Measurements from ENCODE around the gene L3MBTL3.

L3MBTL3 gene

DNA sequence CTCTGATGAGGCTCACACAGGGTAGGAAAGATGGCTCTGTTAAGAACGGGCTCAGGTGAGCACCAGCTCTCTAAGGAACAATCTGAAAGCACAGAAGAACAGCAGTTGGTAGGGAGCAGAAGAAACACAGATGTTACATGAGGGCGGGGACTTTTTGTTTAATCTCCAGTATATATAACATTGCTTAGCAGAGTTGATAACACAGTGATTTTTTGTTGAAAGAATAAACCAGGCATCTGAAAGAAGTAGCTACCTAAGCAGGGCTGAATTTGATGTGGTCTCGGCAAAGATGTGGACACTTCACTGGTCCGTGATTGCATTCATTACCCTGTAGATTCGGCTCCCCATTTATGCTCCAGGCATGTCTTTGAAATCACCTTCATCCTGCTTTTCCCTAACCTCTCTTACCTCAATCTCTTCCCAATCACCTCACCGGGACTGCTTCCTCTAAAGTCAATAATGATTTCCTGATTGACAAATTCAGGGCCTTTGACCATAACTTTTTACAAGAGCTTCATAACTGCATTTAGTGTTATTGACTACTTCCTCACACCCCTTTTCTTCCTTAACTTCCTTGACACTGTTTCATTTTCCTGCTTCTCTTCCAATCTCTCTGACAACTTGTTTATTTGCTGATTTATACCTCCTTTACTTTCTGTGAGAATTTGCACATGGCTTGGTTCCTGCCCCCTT is 170.0 kb downstream of the L3MBTL3 start:
- TF ChIP-seq, protein P1, sequence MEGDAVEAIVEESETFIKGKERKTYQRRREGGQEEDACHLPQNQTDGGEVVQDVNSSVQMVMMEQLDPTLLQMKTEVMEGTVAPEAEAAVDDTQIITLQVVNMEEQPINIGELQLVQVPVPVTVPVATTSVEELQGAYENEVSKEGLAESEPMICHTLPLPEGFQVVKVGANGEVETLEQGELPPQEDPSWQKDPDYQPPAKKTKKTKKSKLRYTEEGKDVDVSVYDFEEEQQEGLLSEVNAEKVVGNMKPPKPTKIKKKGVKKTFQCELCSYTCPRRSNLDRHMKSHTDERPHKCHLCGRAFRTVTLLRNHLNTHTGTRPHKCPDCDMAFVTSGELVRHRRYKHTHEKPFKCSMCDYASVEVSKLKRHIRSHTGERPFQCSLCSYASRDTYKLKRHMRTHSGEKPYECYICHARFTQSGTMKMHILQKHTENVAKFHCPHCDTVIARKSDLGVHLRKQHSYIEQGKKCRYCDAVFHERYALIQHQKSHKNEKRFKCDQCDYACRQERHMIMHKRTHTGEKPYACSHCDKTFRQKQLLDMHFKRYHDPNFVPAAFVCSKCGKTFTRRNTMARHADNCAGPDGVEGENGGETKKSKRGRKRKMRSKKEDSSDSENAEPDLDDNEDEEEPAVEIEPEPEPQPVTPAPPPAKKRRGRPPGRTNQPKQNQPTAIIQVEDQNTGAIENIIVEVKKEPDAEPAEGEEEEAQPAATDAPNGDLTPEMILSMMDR (IDR thresholded peaks at IDR 0.05; ENCODE audit: insufficient read depth, low read length, poor library complexity, severe bottlenecking), result no peak
- TF ChIP-seq EZH2phosphoT487 (conservative IDR thresholded peaks at IDR 0.05; ENCODE audit: low read length), result no peak
- Histone ChIP-seq H3K4me2 (ENCODE audit: low read depth, low read length, poor library complexity, severe bottlenecking) (no peak overlapping the region), H3K4me3 (ENCODE audit: insufficient read depth, low read length, poor library complexity, severe bottlenecking) (no peak overlapping the region), H3K9me3 (ENCODE audit: insufficient read depth, low read length) (no peaks in the 10 kb centered on the region), H3K36me3 (ENCODE audit: low read length) (no peaks in the 10 kb centered on the region), H2AFZ (ENCODE audit: low read depth, low read length, severe bottlenecking) (no peak overlapping the region), H3K9ac (ENCODE audit: low read length) (no peak overlapping the region), H3K27me3 (ENCODE audit: low read length) (no peaks in the 10 kb centered on the region), H3K9me2 (replicated peaks; ENCODE audit: insufficient read depth, low read length) (no peaks in the 10 kb centered on the region), H3F3A (ENCODE audit: insufficient read depth) (no peaks in the 10 kb centered on the region), H3K79me2 (ENCODE audit: insufficient read depth, low read length) (no peaks in the 10 kb centered on the region), H3K27ac (ENCODE audit: low read depth, low read length) (no peak overlapping the region), H4K20me1 (ENCODE audit: low read depth, low read length) (no peaks in the 10 kb centered on the region)

DNA sequence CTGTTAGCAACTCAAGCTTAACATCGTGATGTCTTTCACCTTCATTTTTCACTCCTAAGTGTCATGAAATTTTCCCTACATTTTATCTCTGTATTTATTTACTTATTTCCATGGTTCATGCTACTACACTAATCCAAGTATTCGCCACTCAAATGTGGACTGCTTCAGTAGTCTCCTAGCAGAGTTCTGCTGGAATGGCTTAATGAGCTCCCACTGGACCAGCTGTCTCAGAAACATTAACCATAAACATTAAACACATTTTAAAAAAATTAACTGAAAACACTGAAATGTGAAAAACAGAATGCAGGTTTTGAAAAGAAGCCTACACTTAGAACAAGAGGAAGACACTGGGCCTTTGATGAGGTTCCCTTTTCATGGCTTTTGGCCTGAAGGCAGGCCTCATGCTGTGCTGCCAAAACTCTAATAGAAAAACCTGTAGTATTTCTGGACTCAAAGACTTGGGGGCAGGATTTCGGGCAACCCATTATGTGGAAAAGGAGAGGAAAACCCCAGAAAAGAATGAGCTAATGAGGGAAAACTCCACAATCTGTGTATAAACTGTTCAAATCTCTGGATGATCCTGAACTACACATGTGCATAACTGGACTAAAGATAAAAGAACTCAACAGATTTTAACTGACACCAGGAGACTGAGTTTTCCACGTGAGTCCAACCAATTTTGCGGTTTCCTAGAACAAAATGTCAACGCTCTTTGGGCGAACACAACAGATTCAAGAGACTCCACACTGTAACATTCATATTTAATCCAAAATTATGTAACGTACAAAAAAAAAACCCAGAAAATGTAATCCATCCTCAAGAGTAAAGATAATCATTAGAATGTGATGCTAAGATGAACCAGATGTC is 171.4 kb downstream of the L3MBTL3 start:
- no peak for TF ChIP-seq EZH2phosphoT487 (conservative IDR thresholded peaks at IDR 0.05; ENCODE audit: low read length)
- TF ChIP-seq, protein P1 (IDR thresholded peaks at IDR 0.05; ENCODE audit: insufficient read depth, low read length, poor library complexity, severe bottlenecking), result no peak
- no peaks in the 10 kb centered on the region for H3K9me2 ChIP-seq (replicated peaks; ENCODE audit: insufficient read depth, low read length)
- no peaks in the 10 kb centered on the region for H3F3A ChIP-seq (ENCODE audit: insufficient read depth)
- no peak overlapping the region for H3K4me2 ChIP-seq (ENCODE audit: low read depth, low read length, poor library complexity, severe bottlenecking)
- H3K9me3 ChIP-seq (ENCODE audit: insufficient read depth, low read length), result no peaks in the 10 kb centered on the region
- no peaks in the 10 kb centered on the region for H4K20me1 ChIP-seq (ENCODE audit: low read depth, low read length)
- H3K36me3 ChIP-seq (ENCODE audit: low read length), result no peaks in the 10 kb centered on the region
- H3K4me3 ChIP-seq (ENCODE audit: insufficient read depth, low read length, poor library complexity, severe bottlenecking), result no peak overlapping the region
- no peak overlapping the region for H2AFZ ChIP-seq (ENCODE audit: low read depth, low read length, severe bottlenecking)
- no peaks in the 10 kb centered on the region for H3K79me2 ChIP-seq (ENCODE audit: insufficient read depth, low read length)
- H3K27ac ChIP-seq (ENCODE audit: low read depth, low read length), result no peak overlapping the region
- H3K27me3 ChIP-seq (ENCODE audit: low read length), result no peaks in the 10 kb centered on the region
- H3K9ac ChIP-seq (ENCODE audit: low read length), result no peak overlapping the region

Data from SU-DHL-6 (cell line).